Heart left ventricle (tissue), 13 donors: ENCODE results near the gene SERINC5.

Experiments
- POLR2A ChIP-seq, 2 donors: fragments of 450-650 bp; IDR thresholded peaks; one replicate each; pipeline ENCODE4 v1.6.1; 2017; ENCODE audit warnings: antibody characterized with exemption in 2 of 2, mild to moderate bottlenecking in 2 of 2, moderate library complexity in 2 of 2
- TF ChIP-seq, protein P1 (sequence below), 12 donors: fragments of 200-600 bp; sonication (generic) in 4 of 12; IDR thresholded peaks; one replicate each; pipeline versions ENCODE4 v1.5.0 to v1.8.0; 2018 to 2022; ENCODE audit warnings: antibody characterized with exemption in 12 of 12, mild to moderate bottlenecking in 5 of 12
- donor health status: ischemic (EF 13 %, LVEDD 7.1; RV severe dilation, severe dysfunction).
- donor health status: DM: no; HTN: yes; CAD: no.
- donor health status: DM: no; HTN: no; CAD: no.
- donor health status: ischemic (EF 25% LVEDD 6.9; RV normal size, moderate dysfunction).
- donor health status: ischemic (EF 25% LVEDD 5.7; RV mildly dilated, moderate dysfunction).
- donor health status: ischemic (EF 35%, LVEDD 5.7; RV mildly dilated, moderate dysfunction).
- donor health status: nonischemic (EF 11% LVEDD 7.7; RV severe dilation, severe dysfunction).
- donor health status: DM: yes; HTN: yes; CAD: no.
- donor health status: PGD.
- donor health status: ischemic (EF 29% LVEDD 5.4; RV normal size, mild dysfunction).
- donor health status: nonischemic (EF 23%, LVEDD 6.1; RV moderate dilation, normal function).

DNA sequence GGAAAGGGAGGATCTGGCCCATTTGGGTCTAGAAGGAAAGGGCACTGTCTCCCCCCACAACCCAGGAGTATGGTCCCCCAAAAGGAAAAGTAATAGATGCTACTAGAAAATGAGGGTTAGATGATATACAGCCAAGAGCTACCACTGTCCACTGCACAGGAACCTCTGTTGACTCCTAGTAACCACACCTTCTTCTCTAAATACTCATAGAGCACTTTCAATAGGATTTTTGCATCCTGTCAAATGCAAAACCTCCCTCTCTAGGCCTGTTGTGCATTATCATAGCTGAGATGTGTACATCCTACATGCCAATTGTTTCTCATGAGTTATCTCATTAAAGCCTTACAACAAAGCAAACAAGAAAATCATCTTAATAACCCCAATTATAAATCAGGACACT is 153.9 kb downstream of the SERINC5 start:
- TF ChIP-seq, protein P1, sequence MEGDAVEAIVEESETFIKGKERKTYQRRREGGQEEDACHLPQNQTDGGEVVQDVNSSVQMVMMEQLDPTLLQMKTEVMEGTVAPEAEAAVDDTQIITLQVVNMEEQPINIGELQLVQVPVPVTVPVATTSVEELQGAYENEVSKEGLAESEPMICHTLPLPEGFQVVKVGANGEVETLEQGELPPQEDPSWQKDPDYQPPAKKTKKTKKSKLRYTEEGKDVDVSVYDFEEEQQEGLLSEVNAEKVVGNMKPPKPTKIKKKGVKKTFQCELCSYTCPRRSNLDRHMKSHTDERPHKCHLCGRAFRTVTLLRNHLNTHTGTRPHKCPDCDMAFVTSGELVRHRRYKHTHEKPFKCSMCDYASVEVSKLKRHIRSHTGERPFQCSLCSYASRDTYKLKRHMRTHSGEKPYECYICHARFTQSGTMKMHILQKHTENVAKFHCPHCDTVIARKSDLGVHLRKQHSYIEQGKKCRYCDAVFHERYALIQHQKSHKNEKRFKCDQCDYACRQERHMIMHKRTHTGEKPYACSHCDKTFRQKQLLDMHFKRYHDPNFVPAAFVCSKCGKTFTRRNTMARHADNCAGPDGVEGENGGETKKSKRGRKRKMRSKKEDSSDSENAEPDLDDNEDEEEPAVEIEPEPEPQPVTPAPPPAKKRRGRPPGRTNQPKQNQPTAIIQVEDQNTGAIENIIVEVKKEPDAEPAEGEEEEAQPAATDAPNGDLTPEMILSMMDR (IDR thresholded peaks at IDR 0.05) = no peak
- no peak for TF ChIP-seq POLR2A (IDR thresholded peaks at IDR 0.05)
